Islet of Langerhans (tissue), 1 donor: ENCODE data around the gene MYCT1.
A peak's percentile ranks its signal among the peaks of the same experiment; 100 is the strongest.

Experiments
- FAIRE-seq: peaks from one replicate; lab custom pipeline; 2011; peaks lifted over from hg19 to GRCh38; lab: Jason Lieb, UNC

Gene MYCT1

GRCh38 chr6:152723398-152723797, 25.7 kb downstream of the MYCT1 start:
- FAIRE-seq: no peak

GRCh38 chr6:152726313-152726712, 28.6 kb downstream of the MYCT1 start:
- FAIRE-seq: no peak

- no peak for FAIRE-seq
These were observed 29.8 kb downstream of the MYCT1 start for GRCh38 chr6:152727507-152727906.

- no peak for FAIRE-seq
These were observed 36.9 kb downstream of the MYCT1 start for GRCh38 chr6:152734630-152735029.

GRCh38 chr6:152736687-152737273, 39.1 kb downstream of the MYCT1 start:
- FAIRE-seq: no peak

GRCh38 chr6:152745509-152746171, 47.9 kb downstream of the MYCT1 start:
- FAIRE-seq: no peak

GRCh38 chr6:152746172-152746553, 48.5 kb downstream of the MYCT1 start:
- FAIRE-seq: no peak

GRCh38 chr6:152748843-152749242, 51.1 kb downstream of the MYCT1 start:
- FAIRE-seq: peak; percentile 75

GRCh38 chr6:152749336-152749735, 51.6 kb downstream of the MYCT1 start:
- FAIRE-seq: no peak

GRCh38 chr6:152750694-152751093, 53.0 kb downstream of the MYCT1 start, which contains the start of gene VIP:
Gene VIP (plus strand): TSS chr6:152750797. CDS start chr6:152752178, 1,381 bp downstream.
- FAIRE-seq: no peak

- FAIRE-seq: no peak
These were observed 67.6 kb downstream of the MYCT1 start for GRCh38 chr6:152765331-152765730.

GRCh38 chr6:152769159-152769558, 71.5 kb downstream of the MYCT1 start:
- no peak for FAIRE-seq

- no peak for FAIRE-seq
These were observed 72.3 kb downstream of the MYCT1 start for GRCh38 chr6:152769993-152770392.

- FAIRE-seq: no peak
These were observed 73.5 kb downstream of the MYCT1 start for GRCh38 chr6:152771061-152771687.
